HUES64 (cell line): ENCODE measurements around the gene PRKAR1B.

Source experiments
- H3K27ac ChIP-seq: 2 replicates; pipeline ENCODE4 v1.7.0; 2013; ENCODE audit warnings: low read depth, low read length, inconsistent platforms
- H3K27me3 ChIP-seq: 2 replicates; pipeline ENCODE4 v1.6.1; 2013; ENCODE audit warnings: mild to moderate bottlenecking, low read length; ENCODE audit not compliant: insufficient read depth
- H3K36me3 ChIP-seq: 2 replicates; pipeline ENCODE4 v1.6.1; 2013; ENCODE audit warnings: mild to moderate bottlenecking, low read length; ENCODE audit not compliant: insufficient read depth
- H3K4me1 ChIP-seq: 2 replicates; pipeline ENCODE4 v1.6.1; 2013; ENCODE audit warnings: mild to moderate bottlenecking, low read length, moderate library complexity; ENCODE audit not compliant: insufficient read depth
- H3K4me3 ChIP-seq: 2 replicates; pipeline ENCODE4 v1.5.1; 2013; ENCODE audit warnings: mild to moderate bottlenecking, low read length, moderate library complexity
- H3K9ac ChIP-seq: 2 replicates; pipeline ENCODE4 v1.6.1; 2013; ENCODE audit warnings: mild to moderate bottlenecking, low read depth, low read length
- H3K9me3 ChIP-seq: 2 replicates; pipeline ENCODE4 v1.6.1; 2013; ENCODE audit warnings: low read depth, low read length; ENCODE audit not compliant: insufficient read depth
- WGBS: fragments of 150-250, 120-280 bp; methylation state at CpG from one replicate; pipeline ENCODE4 v1.1.7; 2013; ENCODE audit warnings: missing lambda C conversion rate; 5-methylcytosine and 5-hydroxymethylcytosine counted together

The PRKAR1B gene

GRCh38 chr7:701086-701671, 25.9 kb downstream of the PRKAR1B start:
- Histone ChIP-seq H3K9me3 (peaks cover 6% of the 10 kb centered on the region; the same call in 1 of the 2 replicates), H3K9ac (no peak overlapping the region), H3K27me3 (no peaks in the 10 kb centered on the region), H3K4me1 (no peaks in the 10 kb centered on the region), H3K27ac (no peak overlapping the region), H3K4me3 (no peak overlapping the region), H3K36me3 (peaks cover 7% of the 10 kb centered on the region; the same call in 1 of the 2 replicates)
- WGBS, result 83% methylated on average over 4 of the region's 4 CpGs

- Histone ChIP-seq H3K4me1 (no peaks in the 10 kb centered on the region), H3K4me3 (no peak overlapping the region), H3K9me3 (peaks cover 6% of the 10 kb centered on the region; the same call in 1 of the 2 replicates), H3K36me3 (peaks cover 7% of the 10 kb centered on the region; the same call in 1 of the 2 replicates), H3K27me3 (no peaks in the 10 kb centered on the region), H3K9ac (no peak overlapping the region), H3K27ac (no peak overlapping the region)
- WGBS, result 83% methylated on average over 17 of the region's 17 CpGs
Observed at GRCh38 chr7:699476-700170, 27.5 kb downstream of the PRKAR1B start.

GRCh38 chr7:698515-699475, 28.3 kb downstream of the PRKAR1B start:
- Histone ChIP-seq H3K27me3 (no peaks in the 10 kb centered on the region), H3K4me1 (no peaks in the 10 kb centered on the region), H3K4me3 (no peak overlapping the region), H3K9ac (no peak overlapping the region; the same call in 1 of the 2 replicates), H3K36me3 (peaks cover 7% of the 10 kb centered on the region; the same call in 1 of the 2 replicates), H3K27ac (no peak overlapping the region), H3K9me3 (peaks cover 6% of the 10 kb centered on the region; the same call in 1 of the 2 replicates)
- 95% methylated on average over 23 of the region's 23 CpGs for WGBS

GRCh38 chr7:696812-697551, 30.1 kb downstream of the PRKAR1B start:
- Histone ChIP-seq H3K27ac (no peak overlapping the region), H3K27me3 (no peaks in the 10 kb centered on the region), H3K9me3 (no peaks in the 10 kb centered on the region), H3K4me1 (no peaks in the 10 kb centered on the region), H3K4me3 (no peak overlapping the region), H3K36me3 (peaks cover 11% of the 10 kb centered on the region; the same call in 1 of the 2 replicates), H3K9ac (no peak overlapping the region)
- 92% methylated on average over 29 of the region's 29 CpGs for WGBS

- H3K9ac ChIP-seq, result no peak overlapping the region
- no peaks in the 10 kb centered on the region for H3K4me1 ChIP-seq
- H3K9me3 ChIP-seq, result no peaks in the 10 kb centered on the region
- WGBS, result 98% methylated on average over 9 of the region's 9 CpGs
- H3K4me3 ChIP-seq, result no peak overlapping the region
- no peaks in the 10 kb centered on the region for H3K27me3 ChIP-seq
- H3K36me3 ChIP-seq, result peaks cover 11% of the 10 kb centered on the region; the same call in 1 of the 2 replicates
- no peak overlapping the region for H3K27ac ChIP-seq
Observed at GRCh38 chr7:696426-696811, 30.7 kb downstream of the PRKAR1B start.

- Histone ChIP-seq H3K4me3 (no peak overlapping the region), H3K9me3 (peaks cover 16% of the 10 kb centered on the region; the same call in 1 of the 2 replicates), H3K4me1 (no peaks in the 10 kb centered on the region), H3K9ac (no peak overlapping the region), H3K36me3 (peaks cover 15% of the 10 kb centered on the region; the same call in 1 of the 2 replicates), H3K27me3 (no peaks in the 10 kb centered on the region), H3K27ac (no peak overlapping the region)
- WGBS, result 96% methylated on average over 22 of the region's 22 CpGs
Observed at GRCh38 chr7:693280-693679, 33.8 kb downstream of the PRKAR1B start.

- peaks cover 13% of the 10 kb centered on the region; the same call in 1 of the 2 replicates for H3K36me3 ChIP-seq
Observed at GRCh38 chr7:691361-692045, 35.6 kb downstream of the PRKAR1B start.

GRCh38 chr7:690478-691360, 36.4 kb downstream of the PRKAR1B start:
- 96% methylated on average over 26 of the region's 27 CpGs for WGBS
- no peak overlapping the region for H3K9ac ChIP-seq
- peaks cover 35% of the 10 kb centered on the region for H3K9me3 ChIP-seq

More at GRCh38 chr7:691361-692045, 35.6 kb downstream of the PRKAR1B start:
- no peak overlapping the region for H3K4me3 ChIP-seq
- no peaks in the 10 kb centered on the region for H3K4me1 ChIP-seq
- no peaks in the 10 kb centered on the region for H3K27me3 ChIP-seq
- H3K9ac ChIP-seq, result no peak overlapping the region
- WGBS, result 94% methylated on average over 25 of the region's 25 CpGs
- peaks cover 29% of the 10 kb centered on the region for H3K9me3 ChIP-seq
- no peak overlapping the region for H3K27ac ChIP-seq

GRCh38 chr7:685540-685939, 41.5 kb downstream of the PRKAR1B start:
- WGBS, result 93% methylated on average over 1 of the region's 1 CpG
- H3K36me3 ChIP-seq, result peaks cover 35% of the 10 kb centered on the region; the same call in 1 of the 2 replicates

More at GRCh38 chr7:690478-691360, 36.4 kb downstream of the PRKAR1B start:
- Histone ChIP-seq H3K27me3 (no peaks in the 10 kb centered on the region), H3K4me3 (no peak overlapping the region), H3K27ac (no peak overlapping the region), H3K36me3 (peaks cover 16% of the 10 kb centered on the region; the same call in 1 of the 2 replicates), H3K4me1 (no peaks in the 10 kb centered on the region)

More at GRCh38 chr7:685540-685939, 41.5 kb downstream of the PRKAR1B start:
- H3K9ac ChIP-seq, result no peak overlapping the region
- H3K9me3 ChIP-seq, result peaks cover 40% of the 10 kb centered on the region
- no peak overlapping the region for H3K4me3 ChIP-seq
- no peaks in the 10 kb centered on the region for H3K4me1 ChIP-seq
- no peak overlapping the region for H3K27ac ChIP-seq
- H3K27me3 ChIP-seq, result no peaks in the 10 kb centered on the region
